B cell (primary cell): ENCODE data around the gene PYY.

Experiments used
- EZH2 ChIP-seq: IDR thresholded peaks from 2 replicates; pipeline ENCODE4 v1.6.1; 2012; ENCODE audit warnings: borderline replicate concordance, low read depth, mild to moderate bottlenecking, moderate library complexity, low read length; ENCODE audit not compliant: insufficient read depth, poor library complexity, severe bottlenecking
- TF ChIP-seq, protein P1 (sequence below): fragments of 200-600 bp; IDR thresholded peaks from one replicate; pipeline ENCODE4 v1.8.0; 2022; ENCODE audit warnings: antibody characterized with exemption, mild to moderate bottlenecking

DNA sequence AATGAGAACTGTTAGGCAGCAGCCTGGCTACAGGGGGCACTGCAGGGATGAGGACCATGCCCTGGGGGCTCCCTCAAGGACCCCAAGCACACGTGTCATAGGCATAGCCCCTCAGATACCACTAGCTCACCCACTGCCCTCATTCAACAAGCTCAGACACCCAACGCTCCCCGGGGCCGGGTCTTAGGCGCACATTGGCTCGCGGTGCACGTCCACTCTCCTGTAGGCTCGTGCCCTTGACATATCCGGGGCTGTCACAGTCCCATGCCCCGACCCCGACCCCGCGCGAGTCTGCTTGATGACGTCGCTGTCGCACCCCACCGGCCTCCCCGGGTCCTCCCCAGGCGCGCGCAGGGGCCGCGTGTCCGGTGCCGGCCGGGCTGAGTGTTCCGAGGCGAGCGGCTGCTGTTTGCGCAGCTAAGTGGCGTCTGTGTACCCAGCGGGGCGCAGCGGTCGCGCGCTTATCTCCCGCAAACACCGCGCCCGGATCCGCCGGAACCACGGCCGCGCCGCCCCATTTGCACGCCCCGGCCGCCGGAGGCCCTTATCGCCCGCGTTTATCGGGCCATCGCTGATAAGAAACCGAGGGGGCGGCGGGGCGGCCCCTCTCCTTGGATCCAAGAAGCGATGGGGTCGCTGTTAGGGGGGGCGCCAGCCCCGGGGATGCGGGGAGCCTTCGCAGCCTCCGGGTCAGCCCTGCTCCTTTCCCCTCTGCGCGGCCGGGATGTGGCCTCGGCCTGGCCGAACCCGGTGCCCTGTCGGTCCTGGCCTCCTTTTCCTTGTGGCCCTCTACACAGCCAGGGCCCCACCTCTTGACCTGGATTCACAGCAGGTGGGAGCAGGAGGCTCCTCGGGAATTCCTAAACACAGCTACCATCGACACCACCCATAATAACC is 30.0 kb upstream of the PYY start:
- TF ChIP-seq, protein P1, sequence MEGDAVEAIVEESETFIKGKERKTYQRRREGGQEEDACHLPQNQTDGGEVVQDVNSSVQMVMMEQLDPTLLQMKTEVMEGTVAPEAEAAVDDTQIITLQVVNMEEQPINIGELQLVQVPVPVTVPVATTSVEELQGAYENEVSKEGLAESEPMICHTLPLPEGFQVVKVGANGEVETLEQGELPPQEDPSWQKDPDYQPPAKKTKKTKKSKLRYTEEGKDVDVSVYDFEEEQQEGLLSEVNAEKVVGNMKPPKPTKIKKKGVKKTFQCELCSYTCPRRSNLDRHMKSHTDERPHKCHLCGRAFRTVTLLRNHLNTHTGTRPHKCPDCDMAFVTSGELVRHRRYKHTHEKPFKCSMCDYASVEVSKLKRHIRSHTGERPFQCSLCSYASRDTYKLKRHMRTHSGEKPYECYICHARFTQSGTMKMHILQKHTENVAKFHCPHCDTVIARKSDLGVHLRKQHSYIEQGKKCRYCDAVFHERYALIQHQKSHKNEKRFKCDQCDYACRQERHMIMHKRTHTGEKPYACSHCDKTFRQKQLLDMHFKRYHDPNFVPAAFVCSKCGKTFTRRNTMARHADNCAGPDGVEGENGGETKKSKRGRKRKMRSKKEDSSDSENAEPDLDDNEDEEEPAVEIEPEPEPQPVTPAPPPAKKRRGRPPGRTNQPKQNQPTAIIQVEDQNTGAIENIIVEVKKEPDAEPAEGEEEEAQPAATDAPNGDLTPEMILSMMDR, result no peak
- TF ChIP-seq EZH2, result no peak
